Astrocyte (in vitro differentiated cells and primary cell): Measurements from ENCODE around the gene CENPU.

ENCODE experiments used
- EZH2 ChIP-seq: IDR thresholded peaks from 2 replicates; pipeline ENCODE4 v1.6.1; 2012; ENCODE audit warnings: mild to moderate bottlenecking, low read length, inconsistent platforms; ENCODE audit not compliant: insufficient read depth
- TF ChIP-seq, protein P1 (sequence below): IDR thresholded peaks from 2 replicates; pipeline ENCODE4 v1.5.1; 2011; ENCODE audit warnings: low read depth, mild to moderate bottlenecking, inconsistent platforms, low read length, moderate library complexity; ENCODE audit not compliant: insufficient read depth

DNA sequence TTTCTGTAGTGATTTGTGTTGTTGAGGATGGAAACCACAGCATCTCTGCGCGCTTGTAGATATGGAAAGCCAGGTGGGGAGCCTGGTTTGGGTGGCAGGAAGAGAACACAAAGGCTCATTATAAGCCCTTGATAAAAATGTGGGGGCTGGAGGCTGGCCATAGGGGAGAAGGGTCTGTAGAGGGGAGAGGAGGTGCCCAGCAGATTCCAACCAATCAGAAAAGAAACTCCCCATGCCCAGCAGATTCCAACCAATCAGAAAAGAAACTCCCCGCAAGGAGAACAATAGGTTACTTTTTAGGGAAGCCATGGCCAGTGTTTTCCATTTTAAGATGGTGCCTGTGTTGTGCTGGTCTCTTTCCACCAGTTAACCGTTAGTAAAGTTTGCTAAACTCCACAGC lies 9.8 kb upstream of the CENPU start:
- TF ChIP-seq, protein P1, sequence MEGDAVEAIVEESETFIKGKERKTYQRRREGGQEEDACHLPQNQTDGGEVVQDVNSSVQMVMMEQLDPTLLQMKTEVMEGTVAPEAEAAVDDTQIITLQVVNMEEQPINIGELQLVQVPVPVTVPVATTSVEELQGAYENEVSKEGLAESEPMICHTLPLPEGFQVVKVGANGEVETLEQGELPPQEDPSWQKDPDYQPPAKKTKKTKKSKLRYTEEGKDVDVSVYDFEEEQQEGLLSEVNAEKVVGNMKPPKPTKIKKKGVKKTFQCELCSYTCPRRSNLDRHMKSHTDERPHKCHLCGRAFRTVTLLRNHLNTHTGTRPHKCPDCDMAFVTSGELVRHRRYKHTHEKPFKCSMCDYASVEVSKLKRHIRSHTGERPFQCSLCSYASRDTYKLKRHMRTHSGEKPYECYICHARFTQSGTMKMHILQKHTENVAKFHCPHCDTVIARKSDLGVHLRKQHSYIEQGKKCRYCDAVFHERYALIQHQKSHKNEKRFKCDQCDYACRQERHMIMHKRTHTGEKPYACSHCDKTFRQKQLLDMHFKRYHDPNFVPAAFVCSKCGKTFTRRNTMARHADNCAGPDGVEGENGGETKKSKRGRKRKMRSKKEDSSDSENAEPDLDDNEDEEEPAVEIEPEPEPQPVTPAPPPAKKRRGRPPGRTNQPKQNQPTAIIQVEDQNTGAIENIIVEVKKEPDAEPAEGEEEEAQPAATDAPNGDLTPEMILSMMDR = no peak
- no peak for TF ChIP-seq EZH2
